GM21529 (cell line): Measurements from ENCODE around the gene PDE6H.

Source experiments
- ATAC-seq: cut with Tn5 transposase; IDR thresholded peaks from one replicate; pipeline ENCODE4 v1.9.1; 2021; ENCODE audit not compliant: unreplicated experiment

Gene PDE6H

DNA sequence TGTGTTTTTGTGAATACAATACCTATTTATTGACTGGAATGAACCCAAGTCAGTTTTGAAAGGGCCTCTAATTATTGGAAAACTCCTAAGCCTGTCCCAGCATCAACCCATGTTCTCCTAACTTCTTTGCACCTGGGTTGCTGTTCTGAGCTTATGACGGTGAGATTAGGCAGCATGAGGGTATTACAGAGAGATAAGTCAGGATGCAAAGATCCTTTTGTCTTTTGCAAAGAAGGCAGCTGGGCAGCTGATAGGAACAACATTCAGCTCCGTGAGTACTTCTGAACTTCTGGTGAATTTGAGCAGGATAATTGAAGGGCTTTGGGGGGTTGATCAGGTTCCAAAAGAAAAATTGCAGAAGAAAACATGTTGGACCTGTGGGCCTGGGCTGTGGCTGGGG lies at the start of gene PDE6H:
PDE6H (plus strand) TSS at position 227 of the 400 bp plus-strand sequence. CDS start 4,971 bp downstream, outside the sequence.
- ATAC-seq: no peak

DNA sequence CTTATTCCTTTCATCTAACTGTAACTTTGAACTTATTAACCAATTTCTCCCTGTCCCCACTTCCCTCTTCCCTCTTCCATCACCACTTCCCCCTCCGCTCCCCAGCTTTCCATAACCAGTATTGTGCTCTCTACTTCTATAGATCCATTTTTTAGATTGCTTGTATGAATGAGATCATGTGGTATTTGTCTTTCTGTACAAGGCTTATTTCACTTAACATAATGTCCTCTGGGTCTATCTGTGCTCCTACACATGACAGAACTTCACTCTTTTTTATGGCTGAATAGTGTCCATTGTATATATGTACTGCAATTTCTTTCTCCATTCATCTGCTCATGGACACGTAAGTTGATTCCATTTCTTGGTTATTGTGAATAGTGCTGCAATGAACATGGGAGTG lies 48.9 kb upstream of the PDE6H start:
- ATAC-seq: no peak

DNA sequence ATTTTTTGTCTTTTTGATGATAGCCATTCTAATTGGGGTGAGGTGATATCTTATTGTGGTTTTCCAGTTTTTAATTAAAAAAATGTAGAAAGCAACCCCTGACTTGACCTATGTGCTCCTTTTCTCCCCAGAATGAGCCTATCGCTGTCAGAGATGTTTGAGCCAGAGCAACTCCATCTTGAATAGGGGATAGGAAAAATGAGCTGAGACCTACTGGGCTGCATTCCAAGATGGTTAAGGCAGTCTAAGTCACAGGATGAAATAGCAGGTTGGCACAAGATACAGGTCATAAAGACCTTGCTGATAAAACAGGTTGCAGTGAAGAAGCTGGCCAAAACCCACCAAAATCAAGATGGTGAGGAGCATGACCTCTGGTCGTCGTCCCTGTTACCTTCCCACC lies 48.3 kb upstream of the PDE6H start:
- no peak for ATAC-seq

DNA sequence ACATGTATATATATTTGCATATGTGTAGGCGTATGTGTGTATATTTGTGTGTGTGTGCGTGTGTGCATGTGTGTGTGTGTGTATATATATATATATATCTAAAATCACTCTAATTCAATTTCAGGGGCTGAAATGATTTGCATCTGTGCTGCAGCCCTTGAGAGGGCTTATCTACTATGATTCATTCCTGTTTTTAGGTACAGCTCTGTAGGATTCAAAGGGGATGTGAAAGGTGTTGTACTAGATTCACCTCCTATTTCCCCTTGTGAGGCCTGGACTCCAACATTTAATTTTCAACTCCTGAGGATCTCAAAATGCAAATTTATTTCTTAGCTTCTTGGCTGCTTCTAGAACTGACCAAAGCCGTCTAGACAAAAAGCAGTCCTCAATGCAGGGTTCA lies 45.6 kb upstream of the PDE6H start:
- no peak for ATAC-seq

DNA sequence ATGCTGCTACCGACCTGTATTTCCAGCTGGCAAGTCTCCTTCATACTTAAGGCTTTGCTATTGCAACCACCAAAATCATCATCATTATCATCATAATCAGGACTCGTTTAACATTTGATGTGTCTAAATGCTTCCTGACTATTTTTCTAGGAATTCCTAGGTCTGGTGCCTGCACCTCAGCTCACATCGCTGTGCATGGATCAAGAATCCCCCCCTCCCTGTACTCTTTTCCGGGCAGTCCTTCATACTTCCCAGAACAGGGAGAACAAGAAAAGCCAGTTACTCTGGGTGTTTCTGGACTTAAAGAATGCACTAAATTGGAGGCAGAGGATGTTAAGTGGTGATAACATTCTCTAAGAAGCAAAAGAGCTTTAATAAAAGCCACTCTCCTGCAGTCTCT lies 43.9 kb upstream of the PDE6H start:
- ATAC-seq: no peak

DNA sequence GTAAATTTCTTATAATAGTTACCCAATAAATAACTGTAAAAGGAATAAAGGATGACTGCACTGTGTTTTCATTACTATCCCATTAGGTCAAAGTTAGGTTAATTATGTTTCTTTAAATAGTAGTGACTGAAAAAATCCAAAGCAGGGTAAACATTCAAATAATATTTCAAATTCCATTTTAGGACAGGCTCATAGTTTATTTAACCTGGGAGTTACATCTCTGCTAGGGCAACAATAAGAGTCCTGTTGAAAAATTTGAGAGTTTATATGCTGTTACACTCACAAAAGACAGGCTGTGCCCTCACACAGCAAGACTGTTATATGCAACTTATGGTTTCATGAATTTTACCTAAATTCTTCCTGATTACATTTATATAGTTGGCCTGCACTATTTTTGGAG lies 42.5 kb upstream of the PDE6H start:
- no peak for ATAC-seq

DNA sequence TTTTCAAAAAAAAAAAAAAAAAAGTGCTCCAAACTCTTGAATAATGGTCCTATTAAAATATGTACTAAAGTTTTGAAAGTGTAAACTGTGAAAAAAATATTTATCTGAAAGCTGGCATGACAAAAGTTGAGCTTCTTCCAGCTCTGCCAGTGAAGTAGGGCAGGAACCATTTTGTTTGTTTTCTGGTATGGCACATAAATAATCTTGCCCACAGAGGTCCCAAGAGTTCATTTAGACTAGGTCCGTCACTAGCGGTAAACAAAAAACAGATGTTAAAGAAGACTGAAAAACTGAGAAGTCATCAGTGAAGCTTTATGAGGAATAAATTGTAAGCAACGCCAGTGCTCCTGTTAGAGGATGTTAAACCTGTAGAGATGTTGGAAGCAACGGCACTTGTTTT lies 41.5 kb upstream of the PDE6H start:
- no peak for ATAC-seq

DNA sequence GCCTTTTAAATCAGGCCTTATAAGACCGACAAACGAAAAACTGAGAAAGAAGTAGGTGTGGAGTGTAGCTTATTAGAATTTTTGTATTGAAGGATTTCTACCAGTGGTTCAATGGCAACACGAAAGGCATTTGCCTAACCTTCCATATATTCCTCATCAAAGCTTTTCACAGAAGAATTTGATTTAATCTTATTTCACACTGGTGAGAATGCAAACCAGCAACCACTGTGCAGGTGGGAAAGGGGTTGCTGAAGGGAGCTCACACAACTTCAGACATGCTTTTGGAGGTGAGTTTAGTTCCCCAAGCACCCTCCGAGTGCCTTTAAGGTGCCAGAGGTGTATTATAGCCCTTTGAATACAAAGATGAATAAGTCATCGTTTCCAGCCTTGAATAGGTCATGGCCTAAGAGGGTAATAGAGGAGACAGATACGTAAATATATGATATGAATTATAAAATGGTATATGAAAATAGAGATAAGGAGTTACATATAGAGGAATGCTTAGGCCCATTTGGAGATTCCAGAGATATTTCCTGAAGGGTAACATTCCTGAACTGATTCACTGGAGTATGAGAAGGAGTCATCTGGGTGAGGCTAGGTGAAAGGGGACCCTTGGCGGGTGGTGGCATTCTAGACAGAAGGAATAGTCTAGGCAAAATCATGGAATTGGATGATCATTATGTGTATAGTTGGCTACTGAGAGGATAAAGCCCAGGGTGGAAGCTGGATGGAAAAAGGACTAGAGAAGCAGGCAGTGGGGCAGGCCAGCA lies 40.9 kb upstream of the PDE6H start:
- no peak for ATAC-seq

DNA sequence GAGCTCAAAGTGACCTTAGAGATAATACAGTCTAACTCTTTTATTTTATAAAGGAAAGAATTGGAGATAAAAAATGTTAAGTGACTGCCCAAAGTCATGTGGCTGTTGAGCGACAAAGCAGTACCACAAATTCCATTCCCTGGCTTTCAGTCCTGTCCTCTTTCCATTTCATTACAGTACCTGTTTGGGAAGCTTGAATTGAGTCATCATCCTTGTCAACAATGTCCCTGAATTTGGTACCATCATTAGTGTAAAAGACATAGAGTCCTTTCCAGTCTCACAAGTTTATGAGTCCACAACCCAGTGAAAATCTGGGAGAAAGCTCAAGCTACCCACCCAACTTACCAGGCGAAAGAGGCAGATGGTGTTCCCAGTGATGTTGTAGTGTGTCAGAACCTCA lies 38.3 kb upstream of the PDE6H start:
- no peak for ATAC-seq

DNA sequence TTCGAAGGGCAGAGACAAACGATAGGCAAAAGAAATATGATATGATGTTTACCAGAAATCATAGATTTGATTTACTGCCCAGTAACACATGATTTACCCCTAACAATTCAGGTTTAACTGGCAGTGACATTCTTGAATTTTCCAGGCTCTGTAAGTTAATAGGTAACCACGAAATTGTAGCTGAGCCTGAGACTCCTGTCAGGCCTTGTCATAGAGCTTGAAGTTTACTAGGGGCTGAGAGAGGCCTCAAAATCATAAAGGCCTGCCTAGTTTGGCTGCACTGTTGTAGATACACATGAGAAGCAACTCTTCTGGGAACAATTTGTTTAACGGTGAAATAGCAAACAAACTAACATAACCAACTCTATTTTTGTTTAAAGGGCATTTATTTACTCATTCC lies 37.8 kb upstream of the PDE6H start:
- ATAC-seq: no peak

DNA sequence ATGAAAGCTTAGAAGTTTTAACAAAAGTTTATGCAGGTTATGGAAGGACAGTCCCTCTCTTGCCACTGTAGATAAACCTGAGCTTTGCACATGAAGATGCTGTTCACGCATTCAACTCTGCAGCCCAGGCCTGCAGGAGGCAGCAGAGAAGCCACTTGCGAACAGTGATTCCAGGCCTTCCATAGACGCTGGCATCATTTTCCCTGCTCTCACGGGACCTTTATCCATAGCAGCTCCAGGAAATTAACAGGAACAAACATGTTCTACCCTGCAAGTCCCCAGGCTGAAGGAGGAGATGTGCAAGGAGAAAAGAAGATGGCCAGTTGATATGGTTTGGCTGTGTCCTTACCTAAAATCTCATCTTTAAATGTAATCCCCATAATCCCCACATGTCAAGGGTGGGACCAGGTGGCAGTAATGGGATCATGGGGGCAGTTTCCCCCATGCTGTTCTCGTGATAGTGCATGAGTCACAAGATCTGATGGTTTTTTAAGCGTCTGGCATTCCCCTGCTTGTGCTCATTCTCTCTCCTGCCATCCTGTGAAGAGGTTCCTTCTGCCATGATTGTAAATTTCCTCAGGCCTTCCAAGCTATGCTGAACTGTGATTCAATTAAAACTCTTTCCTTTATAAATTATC lies 36.5 kb upstream of the PDE6H start:
- no peak for ATAC-seq

DNA sequence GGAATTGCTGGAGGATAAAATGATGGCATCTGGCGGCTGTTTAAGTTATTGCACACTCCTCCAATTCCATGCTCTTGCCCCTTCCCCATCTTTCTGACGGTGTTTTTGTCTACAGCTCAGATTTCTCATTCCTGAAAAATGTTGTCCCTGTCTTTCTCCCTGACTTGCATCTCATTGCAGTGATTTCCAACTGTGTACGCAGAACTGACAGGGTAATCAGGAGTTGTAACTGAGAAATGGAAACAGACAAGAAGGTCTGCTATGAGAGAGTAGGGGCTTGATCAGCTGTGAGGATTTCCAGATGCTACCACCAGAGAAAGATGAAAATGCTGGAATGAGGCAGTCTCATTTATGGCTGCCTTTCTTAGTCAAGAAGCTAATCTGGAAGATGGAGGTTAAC lies 35.8 kb upstream of the PDE6H start:
- no peak for ATAC-seq

DNA sequence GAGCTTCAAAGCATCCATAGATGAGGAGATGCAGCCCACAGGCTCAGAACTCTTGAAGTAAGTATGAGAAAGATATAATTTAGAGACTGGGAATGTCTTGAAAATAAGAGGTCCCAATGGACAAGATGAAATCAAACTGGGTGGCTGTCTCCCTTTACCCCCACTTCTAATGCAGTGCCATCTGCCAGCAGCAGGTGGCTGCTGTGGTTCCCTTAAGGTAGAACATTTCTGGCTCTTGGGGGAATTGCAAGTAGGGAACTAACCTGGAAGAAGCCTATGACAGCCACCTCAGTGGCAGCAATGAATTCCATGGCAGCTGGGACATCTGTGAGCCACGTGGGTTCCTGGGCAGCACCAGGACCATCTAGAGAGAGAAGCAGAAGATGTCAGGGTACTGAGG lies 35.2 kb upstream of the PDE6H start:
- ATAC-seq: peak; percentile 45

DNA sequence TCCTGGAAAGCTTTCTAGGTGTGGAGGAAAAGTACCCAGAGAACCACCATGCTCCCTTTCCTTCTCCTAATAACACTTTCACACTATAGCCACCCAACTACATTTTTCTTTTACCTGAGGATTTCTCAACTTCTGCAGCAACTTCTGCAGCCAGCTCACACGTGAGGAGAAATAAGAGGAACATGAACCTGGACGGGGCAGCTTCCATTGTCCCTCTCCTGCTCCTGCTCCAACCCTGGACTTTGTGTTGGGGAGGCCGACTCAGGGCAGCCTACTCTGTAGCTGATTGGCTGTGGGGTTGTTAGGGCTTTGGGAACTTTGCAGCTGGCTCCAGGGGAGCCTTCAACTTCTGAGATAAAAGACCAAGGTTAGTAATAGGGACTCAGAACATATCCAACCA lies 34.5 kb upstream of the PDE6H start, which contains the start of gene ERP27:
ERP27 (minus strand) TSS at position 237 of the 400 bp plus-strand sequence; CDS start at position 208, 29 bp downstream.
- ATAC-seq: no peak

DNA sequence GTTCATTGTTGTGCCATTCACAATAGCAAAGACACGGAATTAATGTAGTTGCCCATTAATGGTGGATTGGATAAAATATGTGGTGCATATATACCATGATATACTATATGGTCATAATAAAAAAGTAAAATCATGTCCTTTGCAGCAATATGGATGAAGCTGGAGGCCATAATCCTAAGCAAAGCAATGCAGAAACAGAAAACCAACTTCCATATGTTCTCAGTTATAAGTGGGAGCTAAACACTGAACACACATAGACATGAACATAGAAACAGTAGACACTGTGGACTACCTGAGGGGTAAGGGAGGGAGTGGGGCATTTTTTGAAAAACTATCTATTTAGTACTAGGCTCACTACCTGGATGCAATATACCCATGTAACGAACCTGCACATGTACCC lies 31.5 kb upstream of the PDE6H start:
- no peak for ATAC-seq

DNA sequence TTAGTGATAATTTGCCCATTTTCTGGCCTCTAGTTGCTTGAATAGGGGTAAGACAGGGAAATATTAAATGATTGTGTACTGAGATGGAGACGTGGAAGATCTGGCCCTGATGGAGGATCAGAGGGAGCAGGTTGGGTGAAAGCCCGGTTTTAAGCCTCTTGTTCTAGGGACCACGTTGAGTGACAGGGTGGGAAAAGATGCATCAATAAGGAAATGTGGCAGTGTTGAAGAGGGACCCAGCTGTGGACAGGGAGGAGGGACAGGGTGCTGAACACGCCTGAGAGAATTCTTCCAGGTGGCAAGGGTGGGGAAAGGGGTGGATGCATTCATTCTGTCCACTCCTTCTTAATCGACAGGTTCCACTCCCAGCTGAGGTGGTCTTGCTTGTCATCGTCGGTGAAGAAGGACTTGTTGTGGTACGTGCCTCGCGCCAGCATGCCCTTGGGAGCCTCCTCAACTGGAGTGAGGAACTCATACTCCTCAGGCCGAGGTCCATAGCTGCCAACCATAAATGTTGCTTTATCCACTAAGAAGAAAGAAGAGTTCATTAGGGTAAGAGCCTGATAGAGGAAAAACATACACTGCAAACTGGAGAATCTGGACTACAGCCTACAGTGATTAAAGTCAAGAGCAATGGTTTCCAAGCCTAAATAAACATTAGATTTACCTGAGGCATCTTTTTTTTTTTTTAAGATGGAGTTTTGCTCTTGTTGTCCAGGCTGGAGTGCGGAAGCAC lies 30.5 kb upstream of the PDE6H start:
- ATAC-seq: no peak

DNA sequence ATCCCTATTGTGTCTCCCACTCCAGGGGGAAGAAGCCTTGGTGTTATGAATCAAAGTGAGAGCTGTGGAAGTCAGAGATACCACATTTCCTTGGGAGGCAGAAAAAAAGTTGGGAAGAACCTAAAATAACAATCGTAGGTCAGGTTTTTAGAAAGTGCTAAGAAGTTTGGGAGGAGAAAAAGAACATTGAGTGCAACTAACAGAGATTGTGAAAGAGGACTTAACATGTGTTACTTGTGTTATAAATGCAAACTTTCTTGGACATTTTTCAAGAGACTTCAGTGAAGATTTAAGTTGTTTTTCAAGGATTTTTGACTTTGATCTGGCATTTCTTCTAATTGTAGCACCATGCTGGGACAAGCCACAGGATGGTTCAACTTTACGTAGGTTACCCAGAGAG lies 26.7 kb upstream of the PDE6H start:
- ATAC-seq: no peak

DNA sequence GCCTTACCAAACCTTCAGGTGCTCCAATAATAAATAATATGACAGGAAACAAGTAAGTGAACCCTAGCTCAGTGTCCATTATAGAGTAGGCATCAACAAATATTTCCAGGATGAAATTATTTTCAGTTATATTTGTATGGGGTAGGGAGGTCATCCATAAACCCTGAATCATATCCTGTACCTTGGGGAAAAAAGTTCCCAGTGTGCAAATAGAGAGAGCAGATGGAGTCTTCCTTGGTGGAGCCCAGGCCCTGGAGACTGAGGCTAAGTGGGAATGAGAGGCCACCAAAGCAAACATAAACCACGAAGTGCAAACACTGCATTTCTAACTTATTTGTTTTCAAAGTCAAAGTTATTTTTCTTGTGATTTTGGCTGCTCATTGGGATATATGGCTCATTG lies 26.0 kb upstream of the PDE6H start:
- ATAC-seq: no peak

DNA sequence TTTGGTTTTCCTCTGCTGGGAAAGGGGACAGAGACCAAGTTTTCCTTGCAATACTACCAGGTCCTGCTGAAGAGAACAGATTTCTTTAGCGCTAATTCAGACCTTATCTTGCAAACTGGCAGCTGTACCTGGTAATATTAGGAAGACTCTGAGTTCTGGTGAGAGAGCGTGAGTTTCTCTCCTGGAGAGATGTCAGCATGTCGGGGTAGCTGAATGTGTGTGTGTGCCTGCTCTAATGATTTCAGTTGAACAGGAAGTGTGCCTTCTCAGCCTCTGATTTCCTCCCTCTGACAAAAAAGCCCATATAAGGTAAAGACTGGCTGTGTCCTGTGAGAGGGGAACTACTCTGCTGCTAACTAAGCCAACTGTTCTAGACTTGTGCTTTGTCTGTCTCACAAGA lies 24.2 kb upstream of the PDE6H start:
- ATAC-seq: peak; percentile 87

DNA sequence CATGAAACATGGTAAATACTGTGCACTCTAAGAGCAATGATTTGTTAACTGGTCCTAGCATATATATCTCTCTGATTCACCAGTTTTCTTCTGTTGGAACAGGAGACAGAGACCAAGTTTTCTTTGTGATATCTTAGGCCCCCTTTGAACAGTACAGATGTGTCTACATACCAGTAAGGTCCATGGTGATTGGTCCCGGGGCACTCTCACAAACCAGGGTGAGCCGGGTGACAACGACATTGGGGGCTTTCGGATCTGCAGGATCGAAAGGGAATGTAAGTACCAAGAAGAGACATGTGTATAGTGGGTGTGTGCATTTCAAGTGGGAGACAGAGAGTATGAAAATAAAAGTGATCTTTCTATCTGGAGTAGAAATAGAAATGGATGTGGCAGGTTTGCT lies 23.2 kb upstream of the PDE6H start:
- ATAC-seq: no peak

DNA sequence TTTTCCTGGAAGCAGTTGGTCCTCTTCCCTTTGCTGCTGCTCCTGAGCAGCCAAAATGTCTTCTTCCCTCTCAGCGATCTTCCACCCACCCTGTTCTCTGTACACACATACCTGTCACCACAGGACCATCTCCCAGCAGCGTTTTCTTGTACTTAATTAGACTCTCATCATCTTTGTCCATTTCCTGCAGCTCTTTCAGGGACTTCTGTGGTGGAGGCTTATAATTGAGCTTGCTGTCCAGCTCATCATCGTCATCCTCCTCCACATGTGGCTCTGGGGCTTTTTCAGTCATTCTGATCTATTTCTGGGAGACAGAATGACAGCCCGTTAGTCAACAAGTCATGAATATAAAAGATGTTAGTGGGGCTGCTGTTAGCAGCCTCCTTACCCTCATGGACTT lies 22.4 kb upstream of the PDE6H start:
- peak; percentile 16 for ATAC-seq
